Pancreas (tissue), 10 donors: Measurements from ENCODE around the gene AQP12A. TPM values are rescaled to one million over a fixed set of nuclear protein-coding genes. Genes with fewer than 3 reads are reported as not detected.

Experiments
- ATAC-seq, 4 donors: fragments of 200-7000 bp; cut with Tn5 transposase; one replicate each; pipeline versions ENCODE4 v1.8.0 to v1.9.1; 2020; ENCODE audit warnings: mild to moderate bottlenecking in 4 of 4, moderate library complexity in 4 of 4
- DNase-seq, 6 donors: peaks; one replicate each; pipeline ENCODE4 v3.0.0-alpha.2; 2020
- FAIRE-seq: peaks from 2 replicates; lab custom pipeline; 2012; peaks lifted over from hg19 to GRCh38; lab: Jason Lieb, UNC
- H3K27ac ChIP-seq, 4 donors: fragments of 200-600 bp; sonication (generic); 1 replicate in 3 of 4; 2 replicates in 1 of 4; pipeline versions ENCODE4 v1.5.0 to v1.8.0; 2020
- H3K27me3 ChIP-seq, 4 donors: fragments of 200-600 bp; one replicate each; pipeline ENCODE4 v1.8.0; 2021
- H3K36me3 ChIP-seq, 3 donors: fragments of 200-600 bp; sonication (generic) in 1 of 3; one replicate each; pipeline versions ENCODE4 v1.5.0 to v1.8.0; 2020 to 2021
- H3K4me1 ChIP-seq, 3 donors: fragments of 200-600 bp; one replicate each; pipeline ENCODE4 v1.8.0; 2021
- H3K4me3 ChIP-seq, 4 donors: fragments of 200-600 bp; sonication (generic) in 2 of 4; one replicate each; pipeline versions ENCODE4 v1.5.0 to v1.8.0; 2020 to 2021
- H3K9me3 ChIP-seq, 4 donors: fragments of 200-600 bp; one replicate each; pipeline ENCODE4 v1.8.0; 2021
- WGBS, 2 donors: extraction: QIAGEN DNeasy Blood & Tissue Kit; methylation state at CpG; one replicate each; pipeline ENCODE4 v1.1.7; 2013; 5-methylcytosine and 5-hydroxymethylcytosine counted together
- intact Hi-C, 3 donors: fragments of 100-400 bp; cut with DNase I; formaldehyde crosslinking; loops; one replicate each; pipeline versions ENCODE4 v1.11.1 to v1.14.2; 2022
- polyA plus RNA-seq, 2 donors: library from polyadenylated mRNA; stranded (reverse); fragments of 200-250 nt; gene quantifications; one replicate each; pipeline ENCODE4 v1.2.3, GENCODE V29; 2013
- total RNA-seq, 6 donors: library from RNA; stranded (reverse); fragmentation: NEBNext Ultra II Directional in 4 of 6; extraction: Animal tissue kit (Norgen Biotek cat#: 25700) in 4 of 6; gene quantifications; one replicate each; pipeline versions ENCODE4 v1.2.1 to v1.2.4, GENCODE V29; 2021 to 2023
- TF ChIP-seq, protein P1 (sequence below), 4 donors: fragments of 200-600 bp; sonication (generic) in 3 of 4; IDR thresholded peaks; one replicate each; pipeline versions ENCODE4 v1.5.0 to v1.8.0; 2021; ENCODE audit warnings: antibody characterized with exemption in 4 of 4
- donor health status: healthy with polysubstance abuse.
- donor health status: DM: no; HTN: no; CAD: no; lungs with moderate emphysema.
- donor health status: DM: no; HTN: no; CAD: no.
- donor health status: control.
- donor health status: control.
- donor health status: Bipolar disorder and iron deficiency.
- donor health status: DM: yes; HTN: yes; CAD: no.
- donor health status: DM: no; HTN: no; CAD: no.
- donor health status: DM: no; HTN: no; CAD: no.
- donor health status: DM: yes; HTN: yes; CAD: no.

AQP12A gene
- total and polyA plus RNA-seq, 8 donors, result 46.6 to 744 (median 122) TPM

DNA sequence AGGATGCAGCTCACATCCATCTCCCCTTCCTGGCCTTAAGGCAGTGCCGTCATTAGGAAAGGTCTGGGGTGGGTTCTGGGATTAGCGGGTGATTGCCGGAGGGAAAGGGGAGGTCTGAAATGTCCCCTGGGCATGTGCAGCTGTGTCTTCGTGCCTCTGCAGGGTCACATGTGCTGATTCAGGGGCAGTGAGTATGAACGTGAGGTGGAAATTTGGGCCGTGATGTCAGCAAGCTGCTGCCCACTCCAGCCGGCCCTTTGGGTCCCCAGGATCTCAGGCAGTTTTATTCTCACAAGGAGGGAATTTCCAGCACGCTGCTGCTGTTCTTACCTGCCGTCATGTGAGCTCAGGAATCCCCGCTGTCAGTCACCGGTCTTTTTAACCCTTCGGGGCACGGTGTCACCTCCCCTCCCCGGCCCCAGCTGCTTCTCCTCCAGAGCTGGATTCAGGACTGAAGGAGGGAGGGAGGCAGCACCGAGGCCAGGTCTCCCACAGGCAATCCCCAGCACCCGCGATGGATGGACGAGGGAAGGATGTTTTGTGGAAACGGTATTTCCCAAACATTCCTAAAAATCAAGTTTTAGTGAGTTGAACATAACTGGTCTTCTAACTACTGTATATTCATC, 42.9 kb upstream of the AQP12A start:
- TF ChIP-seq, protein P1, sequence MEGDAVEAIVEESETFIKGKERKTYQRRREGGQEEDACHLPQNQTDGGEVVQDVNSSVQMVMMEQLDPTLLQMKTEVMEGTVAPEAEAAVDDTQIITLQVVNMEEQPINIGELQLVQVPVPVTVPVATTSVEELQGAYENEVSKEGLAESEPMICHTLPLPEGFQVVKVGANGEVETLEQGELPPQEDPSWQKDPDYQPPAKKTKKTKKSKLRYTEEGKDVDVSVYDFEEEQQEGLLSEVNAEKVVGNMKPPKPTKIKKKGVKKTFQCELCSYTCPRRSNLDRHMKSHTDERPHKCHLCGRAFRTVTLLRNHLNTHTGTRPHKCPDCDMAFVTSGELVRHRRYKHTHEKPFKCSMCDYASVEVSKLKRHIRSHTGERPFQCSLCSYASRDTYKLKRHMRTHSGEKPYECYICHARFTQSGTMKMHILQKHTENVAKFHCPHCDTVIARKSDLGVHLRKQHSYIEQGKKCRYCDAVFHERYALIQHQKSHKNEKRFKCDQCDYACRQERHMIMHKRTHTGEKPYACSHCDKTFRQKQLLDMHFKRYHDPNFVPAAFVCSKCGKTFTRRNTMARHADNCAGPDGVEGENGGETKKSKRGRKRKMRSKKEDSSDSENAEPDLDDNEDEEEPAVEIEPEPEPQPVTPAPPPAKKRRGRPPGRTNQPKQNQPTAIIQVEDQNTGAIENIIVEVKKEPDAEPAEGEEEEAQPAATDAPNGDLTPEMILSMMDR (IDR thresholded peaks at IDR 0.05), result no peak
- Histone ChIP-seq H3K4me1 (no peaks in the 10 kb centered on the region), H3K36me3 (no peaks in the 10 kb centered on the region), H3K4me3 (no peak overlapping the region), H3K9me3 (no peaks in the 10 kb centered on the region), H3K27ac (no peak overlapping the region), H3K27me3 (no peaks in the 10 kb centered on the region)
- WGBS, 2 donors, result 38 to 44% methylated on average over 19 of the region's 19 CpGs
- DNase-seq, result no peak
- no peak for FAIRE-seq
- ATAC-seq, result no peak
- intact Hi-C loops, result loop anchor here in 1 of 3 donors (10.0 kb wide), 1 partner anchor 56 kb away; no protein-coding TSS in a partner anchor

DNA sequence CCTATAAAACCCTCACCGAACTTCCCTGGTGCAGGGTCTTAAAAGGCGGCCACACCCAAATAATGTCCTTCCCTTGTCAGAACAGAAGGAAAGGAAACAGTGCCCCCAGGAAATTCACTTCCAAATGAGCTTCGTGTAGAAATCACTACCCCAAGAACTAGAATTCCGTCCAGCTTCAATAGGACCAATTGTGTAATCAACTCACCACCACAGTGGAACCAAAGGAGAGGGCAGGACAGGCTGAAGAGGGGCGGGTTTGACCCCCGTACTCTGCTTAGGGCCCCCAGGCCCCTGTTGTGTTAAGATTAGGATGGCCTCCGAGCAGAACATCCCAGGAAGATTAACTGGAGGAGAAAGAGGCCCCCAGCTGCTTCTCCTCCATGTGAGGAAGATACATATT, 42.3 kb upstream of the AQP12A start:
- Histone ChIP-seq H3K9me3 (no peaks in the 10 kb centered on the region), H3K36me3 (no peaks in the 10 kb centered on the region), H3K4me1 (no peaks in the 10 kb centered on the region), H3K27me3 (no peaks in the 10 kb centered on the region), H3K4me3 (no peak overlapping the region), H3K27ac (no peak overlapping the region)
- no peak for FAIRE-seq
- no peak for ATAC-seq
- DNase-seq, result no peak
- intact Hi-C loops, result loop anchor here in 1 of 3 donors (10.0 kb wide), 1 partner anchor 55 kb away; no protein-coding TSS in a partner anchor
- WGBS, 2 donors, result 50 to 64% methylated on average over 7 of the region's 7 CpGs
- TF ChIP-seq, protein P1 (IDR thresholded peaks at IDR 0.05), result no peak

DNA sequence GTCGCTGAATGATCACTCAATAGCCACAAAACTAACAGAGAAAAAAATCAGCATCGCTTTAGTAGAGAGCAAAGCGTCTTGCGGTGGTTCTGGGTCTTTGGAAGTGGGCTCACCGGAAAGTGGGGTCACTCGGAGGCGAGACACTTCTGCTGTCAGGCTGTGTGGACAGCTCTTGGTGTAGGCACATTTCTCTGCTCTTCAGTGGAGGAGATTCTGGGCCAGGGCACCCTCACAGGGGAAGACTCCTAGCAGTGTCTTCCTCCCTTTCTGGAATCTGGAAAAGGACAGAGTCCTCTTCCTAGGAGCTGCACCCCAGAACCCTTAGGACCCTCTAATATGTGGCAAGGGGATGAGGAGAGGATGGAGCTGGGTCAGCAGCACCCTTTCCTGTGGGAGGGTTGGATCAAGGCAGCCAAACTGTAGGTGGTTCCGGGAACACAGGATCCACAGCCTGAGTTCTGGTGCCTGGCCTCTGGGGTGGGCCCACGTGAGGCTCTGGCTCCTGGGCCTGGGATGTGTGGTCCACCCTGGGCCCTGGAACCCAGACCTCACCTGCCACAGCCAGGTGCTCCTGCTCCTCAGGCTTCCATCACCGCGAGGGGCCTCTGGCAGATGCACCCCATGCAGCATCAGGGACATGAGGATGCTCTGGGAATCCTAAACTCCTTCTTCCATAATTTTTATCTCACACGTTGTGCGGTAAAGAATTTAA, 41.3 kb upstream of the AQP12A start:
- Histone ChIP-seq H3K27ac (no peak overlapping the region), H3K9me3 (no peaks in the 10 kb centered on the region), H3K36me3 (no peaks in the 10 kb centered on the region), H3K27me3 (no peaks in the 10 kb centered on the region), H3K4me1 (no peaks in the 10 kb centered on the region), H3K4me3 (no peak overlapping the region)
- TF ChIP-seq, protein P1 (IDR thresholded peaks at IDR 0.05), result no peak
- DNase-seq, result no peak
- intact Hi-C loops, result no loop called here
- no peak for FAIRE-seq
- WGBS, 2 donors, result 75 to 82% methylated on average over 13 of the region's 13 CpGs
- no peak for ATAC-seq

DNA sequence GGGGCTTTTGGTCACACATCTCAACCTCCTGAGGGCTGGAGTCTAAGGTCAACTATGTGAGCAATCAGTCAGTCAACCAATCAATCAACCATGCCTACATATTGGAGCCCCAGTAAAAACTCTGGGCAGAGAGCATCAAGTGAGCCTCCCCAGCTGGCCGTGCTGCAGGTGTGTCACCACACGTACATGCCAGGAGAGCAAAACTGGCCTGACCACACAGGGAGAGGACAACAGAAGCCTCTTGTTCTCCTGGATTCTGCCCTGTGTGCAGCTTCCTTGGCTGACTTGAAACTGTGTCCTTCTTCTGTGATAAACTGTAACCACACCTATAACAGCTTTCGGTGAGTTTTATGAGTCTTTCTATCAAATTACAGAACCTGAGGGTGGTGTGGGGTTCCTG, 40.5 kb upstream of the AQP12A start:
- no peak overlapping the region for H3K4me3 ChIP-seq
- ATAC-seq (no peak), DNase-seq (no peak), FAIRE-seq (no peak)
- intact Hi-C loops, result no loop called here
- H3K4me1 ChIP-seq, result no peaks in the 10 kb centered on the region
- no peak overlapping the region for H3K27ac ChIP-seq
- no peaks in the 10 kb centered on the region for H3K36me3 ChIP-seq
- no peaks in the 10 kb centered on the region for H3K27me3 ChIP-seq
- H3K9me3 ChIP-seq, result no peaks in the 10 kb centered on the region
- 43 to 45% methylated on average over 3 of the region's 3 CpGs for WGBS, 2 donors
- TF ChIP-seq, protein P1 (IDR thresholded peaks at IDR 0.05), result no peak
